T1000 (cell line): ENCODE data around the gene CYP8B1.
A peak's percentile ranks its signal among the peaks of the same experiment; 100 is the strongest.
"Not testable (repeated sequence)": the region's sequence is repeated elsewhere in the genome, so short reads cannot be mapped to it uniquely, and the experiment has no call there.

Experiments used
- DNase-seq: peaks from one replicate; lab custom pipeline; 2025; ENCODE audit warnings: mixed read lengths; lab: John Stamatoyannopoulos, UW

Gene CYP8B1

GRCh38 chr3:42884324-42884723, 8.6 kb upstream of the CYP8B1 start:
- DNase-seq = no peak

GRCh38 chr3:42883251-42883930, 7.7 kb upstream of the CYP8B1 start:
- not testable (repeated sequence) for DNase-seq

- peak; percentile 39 for DNase-seq
Measured at GRCh38 chr3:42880601-42881451, 5.1 kb upstream of the CYP8B1 start.

GRCh38 chr3:42880183-42880582, 4.5 kb upstream of the CYP8B1 start:
- no peak for DNase-seq

- DNase-seq = no peak
Measured at GRCh38 chr3:42877881-42878280, 2.2 kb upstream of the CYP8B1 start.

- DNase-seq = no peak
Measured at GRCh38 chr3:42876940-42877720, 1.5 kb upstream of the CYP8B1 start.

- DNase-seq = no peak
Measured at GRCh38 chr3:42876401-42876800, 722 bp upstream of the CYP8B1 start.

GRCh38 chr3:42874749-42875148, 930 bp downstream of the CYP8B1 start:
- DNase-seq = no peak

GRCh38 chr3:42873221-42873982, 2.3 kb downstream of the CYP8B1 start:
- no peak for DNase-seq

GRCh38 chr3:42872718-42873117, 3.0 kb downstream of the CYP8B1 start:
- DNase-seq = no peak

- no peak for DNase-seq
Measured at GRCh38 chr3:42871592-42872196, 4.0 kb downstream of the CYP8B1 start.

GRCh38 chr3:42868841-42869240, 6.8 kb downstream of the CYP8B1 start:
- DNase-seq = no peak

- no peak for DNase-seq
Measured at GRCh38 chr3:42867138-42867537, 8.5 kb downstream of the CYP8B1 start.

GRCh38 chr3:42865256-42865655, 10.4 kb downstream of the CYP8B1 start:
- no peak for DNase-seq

- DNase-seq = no peak
Measured at GRCh38 chr3:42864321-42864950, 11.2 kb downstream of the CYP8B1 start.

- no peak for DNase-seq
Measured at GRCh38 chr3:42856544-42856943, 19.1 kb downstream of the CYP8B1 start.

- DNase-seq = no peak
Measured at GRCh38 chr3:42855547-42856380, 19.9 kb downstream of the CYP8B1 start.

- DNase-seq = no peak
Measured at GRCh38 chr3:42855219-42855546, 20.5 kb downstream of the CYP8B1 start.

GRCh38 chr3:42853739-42854302, 21.9 kb downstream of the CYP8B1 start:
- DNase-seq = no peak

- no peak for DNase-seq
Measured at GRCh38 chr3:42853056-42853455, 22.6 kb downstream of the CYP8B1 start.
